ENCODE measurements around the gene STT3B. TPM values are rescaled to one million over a fixed set of nuclear protein-coding genes. Genes with fewer than 3 reads are reported as not detected.

Gene STT3B
- total RNA-seq, 6 experiments from 2014 or later = 53.8 to 70.9 (median 65.1) TPM

DNA sequence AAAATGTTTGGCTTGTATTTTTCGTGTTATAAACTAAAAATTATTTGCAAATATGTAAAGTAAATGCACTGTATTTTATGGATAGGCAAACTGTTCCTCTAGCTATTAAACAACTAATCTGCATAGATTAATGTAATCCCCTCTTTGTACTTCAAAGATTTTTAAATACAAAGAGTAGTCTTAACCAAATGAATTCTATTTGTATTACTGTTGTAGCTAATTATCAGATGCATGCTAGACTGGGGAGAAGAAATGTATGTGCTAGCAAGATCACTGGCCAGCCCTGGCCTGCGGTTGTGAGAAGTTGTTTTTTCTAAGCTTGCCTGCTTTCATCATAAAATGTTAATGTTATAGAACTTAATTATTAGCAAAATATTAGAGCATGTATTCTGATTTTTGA, 92.6 kb downstream of the STT3B start:
- TF ChIP-seq POLR2A (IDR thresholded peaks at IDR 0.05) = no peak
- TF ChIP-seq, protein P1, sequence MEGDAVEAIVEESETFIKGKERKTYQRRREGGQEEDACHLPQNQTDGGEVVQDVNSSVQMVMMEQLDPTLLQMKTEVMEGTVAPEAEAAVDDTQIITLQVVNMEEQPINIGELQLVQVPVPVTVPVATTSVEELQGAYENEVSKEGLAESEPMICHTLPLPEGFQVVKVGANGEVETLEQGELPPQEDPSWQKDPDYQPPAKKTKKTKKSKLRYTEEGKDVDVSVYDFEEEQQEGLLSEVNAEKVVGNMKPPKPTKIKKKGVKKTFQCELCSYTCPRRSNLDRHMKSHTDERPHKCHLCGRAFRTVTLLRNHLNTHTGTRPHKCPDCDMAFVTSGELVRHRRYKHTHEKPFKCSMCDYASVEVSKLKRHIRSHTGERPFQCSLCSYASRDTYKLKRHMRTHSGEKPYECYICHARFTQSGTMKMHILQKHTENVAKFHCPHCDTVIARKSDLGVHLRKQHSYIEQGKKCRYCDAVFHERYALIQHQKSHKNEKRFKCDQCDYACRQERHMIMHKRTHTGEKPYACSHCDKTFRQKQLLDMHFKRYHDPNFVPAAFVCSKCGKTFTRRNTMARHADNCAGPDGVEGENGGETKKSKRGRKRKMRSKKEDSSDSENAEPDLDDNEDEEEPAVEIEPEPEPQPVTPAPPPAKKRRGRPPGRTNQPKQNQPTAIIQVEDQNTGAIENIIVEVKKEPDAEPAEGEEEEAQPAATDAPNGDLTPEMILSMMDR (IDR thresholded peaks at IDR 0.05) = no peak
- H3K27me3 ChIP-seq = no peaks in the 10 kb centered on the region
- 89% methylated on average over 2 of the region's 2 CpGs for WGBS (ENCODE audit: insufficient coverage, low coverage, low lambda C conversion rate, missing lambda C conversion rate)
- DNase-seq (no peak), ATAC-seq (no peak)
- intact Hi-C loops (cut with DNase I) = no loop called here
- H3K27ac ChIP-seq = no peak overlapping the region
- H3K36me3 ChIP-seq = peaks cover 0 to 17% (median 3%) of the 10 kb centered on the region in 4 donors
- no peak overlapping the region for H3K4me3 ChIP-seq
- no peaks in the 10 kb centered on the region for H3K4me1 ChIP-seq
- H3K9me3 ChIP-seq = no peaks in the 10 kb centered on the region

DNA sequence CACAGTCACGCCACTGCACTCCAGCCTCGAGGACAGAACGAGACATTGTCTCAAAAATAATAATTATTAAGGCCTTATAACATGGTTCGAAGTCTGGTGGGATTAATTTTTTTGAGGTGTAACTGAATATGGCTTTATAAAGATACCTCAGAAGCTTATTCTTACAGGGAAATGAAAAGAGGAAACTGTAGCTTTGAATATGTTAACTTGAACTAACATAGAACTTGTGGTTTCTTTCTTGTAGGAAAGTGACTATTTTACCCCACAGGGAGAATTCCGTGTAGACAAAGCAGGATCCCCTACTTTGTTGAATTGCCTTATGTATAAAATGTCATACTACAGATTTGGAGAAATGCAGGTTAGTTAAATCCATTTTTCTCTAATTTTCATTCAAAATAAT, 96.3 kb downstream of the STT3B start:
- TF ChIP-seq POLR2A (IDR thresholded peaks at IDR 0.05) = no peak
- TF ChIP-seq, protein P1 (IDR thresholded peaks at IDR 0.05) = no peak
- ATAC-seq (no peak), DNase-seq (no peak)
- Histone ChIP-seq H3K27me3 (no peaks in the 10 kb centered on the region), H3K9me3 (no peaks in the 10 kb centered on the region), H3K4me1 (no peaks in the 10 kb centered on the region), H3K4me3 (no peak overlapping the region), H3K36me3 (peaks cover 0 to 19% (median 3%) of the 10 kb centered on the region in 4 donors), H3K27ac (no peak overlapping the region)
- intact Hi-C loops (cut with DNase I) = no loop called here
- 77% methylated on average over 4 of the region's 5 CpGs for WGBS (ENCODE audit: insufficient coverage, low coverage, low lambda C conversion rate, missing lambda C conversion rate)

DNA sequence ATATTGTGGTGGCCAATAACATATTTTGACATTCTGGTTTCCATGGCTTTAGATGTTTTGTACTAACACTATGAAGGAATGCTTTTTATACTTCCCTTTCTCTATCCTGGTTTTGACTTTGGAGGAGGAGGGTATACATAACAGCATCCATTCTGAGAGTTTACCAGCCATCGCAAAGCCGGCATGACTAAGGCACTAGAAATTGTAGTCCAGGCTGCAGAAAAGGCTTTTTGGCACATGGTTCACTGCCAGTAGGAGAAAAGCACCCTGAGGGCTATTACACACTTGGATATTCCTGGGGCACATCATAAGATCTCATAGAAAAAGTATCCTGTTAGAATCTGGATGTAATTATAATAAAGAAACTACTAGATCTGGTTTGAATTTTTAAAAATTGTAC, 101.8 kb downstream of the STT3B start:
- H3K27me3 ChIP-seq = no peaks in the 10 kb centered on the region
- no peak overlapping the region for H3K27ac ChIP-seq
- no peak overlapping the region for H3K4me3 ChIP-seq
- no peak for TF ChIP-seq POLR2A (IDR thresholded peaks at IDR 0.05)
- TF ChIP-seq, protein P1 (IDR thresholded peaks at IDR 0.05) = no peak
- no peaks in the 10 kb centered on the region for H3K4me1 ChIP-seq
- H3K36me3 ChIP-seq = peaks cover 0 to 8% (median 0%) of the 10 kb centered on the region in 4 donors
- intact Hi-C loops (cut with DNase I) = no loop called here
- DNase-seq = no peak
- 100% methylated on average over 2 of the region's 2 CpGs for WGBS (ENCODE audit: insufficient coverage, low coverage, low lambda C conversion rate, missing lambda C conversion rate)
- no peaks in the 10 kb centered on the region for H3K9me3 ChIP-seq
- no peak for ATAC-seq

DNA sequence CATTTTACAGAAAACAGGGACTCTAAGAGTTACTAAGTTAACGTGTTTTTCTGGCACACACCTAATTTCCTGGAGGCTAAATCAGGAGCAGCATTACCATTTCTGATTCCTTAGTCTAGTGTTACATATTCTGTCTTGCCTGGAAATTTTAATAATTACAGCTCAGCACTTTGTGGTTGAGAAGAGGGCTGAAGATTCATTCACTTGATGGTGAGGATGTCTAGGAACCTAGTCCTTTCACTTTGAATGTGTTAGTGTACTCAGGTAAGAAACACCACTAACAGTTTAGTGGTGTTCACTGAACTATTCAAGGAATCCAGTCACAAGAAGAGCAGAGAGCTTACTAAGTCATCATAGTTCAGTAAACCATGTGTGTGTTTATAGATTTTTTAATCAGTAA, 102.8 kb downstream of the STT3B start:
- no peaks in the 10 kb centered on the region for H3K4me1 ChIP-seq
- 36% methylated on average over 1 of the region's 1 CpG for WGBS (ENCODE audit: insufficient coverage, low coverage, low lambda C conversion rate, missing lambda C conversion rate)
- peaks cover 0 to 8% (median 0%) of the 10 kb centered on the region in 4 donors for H3K36me3 ChIP-seq
- no peak for TF ChIP-seq POLR2A (IDR thresholded peaks at IDR 0.05)
- TF ChIP-seq, protein P1 (IDR thresholded peaks at IDR 0.05) = no peak
- H3K9me3 ChIP-seq = no peaks in the 10 kb centered on the region
- intact Hi-C loops (cut with DNase I) = no loop called here
- ATAC-seq = no peak
- no peak for DNase-seq
- no peak overlapping the region for H3K27ac ChIP-seq
- H3K4me3 ChIP-seq = no peak overlapping the region
- H3K27me3 ChIP-seq = no peaks in the 10 kb centered on the region

DNA sequence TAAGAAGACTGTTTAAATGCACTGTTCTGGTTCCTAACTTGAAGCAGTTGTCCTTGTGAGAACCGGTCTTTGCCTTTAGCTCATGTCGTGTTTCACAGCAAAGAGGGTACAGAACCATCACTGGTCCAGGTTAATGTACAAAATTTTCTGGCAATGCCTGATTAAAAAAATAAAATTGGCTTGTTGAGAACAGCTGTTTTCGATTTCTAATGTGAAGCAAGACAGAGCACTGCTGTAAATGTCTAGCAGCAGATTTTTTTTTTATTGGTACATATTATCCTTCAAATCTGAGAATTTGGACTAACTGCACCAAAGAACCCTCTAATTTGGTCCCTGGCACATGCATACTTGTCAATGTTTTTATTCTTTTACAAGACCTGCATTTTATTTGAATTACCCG, 103.3 kb downstream of the STT3B start:
- Histone ChIP-seq H3K27me3 (no peaks in the 10 kb centered on the region), H3K9me3 (no peaks in the 10 kb centered on the region), H3K36me3 (peaks cover 0 to 8% (median 0%) of the 10 kb centered on the region in 4 donors), H3K27ac (no peak overlapping the region), H3K4me3 (no peak overlapping the region), H3K4me1 (no peaks in the 10 kb centered on the region)
- intact Hi-C loops (cut with DNase I) = no loop called here
- ATAC-seq = no peak
- WGBS (ENCODE audit: insufficient coverage, low coverage, low lambda C conversion rate, missing lambda C conversion rate) = 79% methylated on average over 4 of the region's 4 CpGs
- no peak for DNase-seq
- TF ChIP-seq POLR2A (IDR thresholded peaks at IDR 0.05) = no peak
- TF ChIP-seq, protein P1 (IDR thresholded peaks at IDR 0.05) = no peak

Data from right lobe of liver (tissue), 6 donors.